ENCODE results near the gene SLMAP.

The SLMAP gene

DNA sequence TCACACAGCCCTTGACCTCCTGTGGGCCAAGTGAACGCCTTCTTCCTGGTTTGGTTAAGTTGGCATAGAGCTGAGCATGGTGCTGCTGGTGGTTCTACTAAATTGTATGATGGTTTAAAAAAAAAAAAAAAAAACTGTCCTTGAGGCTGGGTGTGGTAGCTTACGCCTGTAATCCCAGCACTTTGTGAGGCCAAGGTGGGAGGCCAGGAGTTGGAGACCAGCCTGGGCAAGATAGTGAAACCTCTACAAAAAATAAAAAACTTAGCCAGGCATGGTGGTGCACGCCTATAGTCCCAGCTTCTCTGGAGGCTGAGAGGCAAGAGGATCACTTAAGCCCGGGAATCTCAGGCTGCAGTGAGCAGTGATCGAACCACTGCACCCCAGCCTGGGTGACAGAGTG, 193.2 kb downstream of the SLMAP start:
- no peak for DNase-seq

DNA sequence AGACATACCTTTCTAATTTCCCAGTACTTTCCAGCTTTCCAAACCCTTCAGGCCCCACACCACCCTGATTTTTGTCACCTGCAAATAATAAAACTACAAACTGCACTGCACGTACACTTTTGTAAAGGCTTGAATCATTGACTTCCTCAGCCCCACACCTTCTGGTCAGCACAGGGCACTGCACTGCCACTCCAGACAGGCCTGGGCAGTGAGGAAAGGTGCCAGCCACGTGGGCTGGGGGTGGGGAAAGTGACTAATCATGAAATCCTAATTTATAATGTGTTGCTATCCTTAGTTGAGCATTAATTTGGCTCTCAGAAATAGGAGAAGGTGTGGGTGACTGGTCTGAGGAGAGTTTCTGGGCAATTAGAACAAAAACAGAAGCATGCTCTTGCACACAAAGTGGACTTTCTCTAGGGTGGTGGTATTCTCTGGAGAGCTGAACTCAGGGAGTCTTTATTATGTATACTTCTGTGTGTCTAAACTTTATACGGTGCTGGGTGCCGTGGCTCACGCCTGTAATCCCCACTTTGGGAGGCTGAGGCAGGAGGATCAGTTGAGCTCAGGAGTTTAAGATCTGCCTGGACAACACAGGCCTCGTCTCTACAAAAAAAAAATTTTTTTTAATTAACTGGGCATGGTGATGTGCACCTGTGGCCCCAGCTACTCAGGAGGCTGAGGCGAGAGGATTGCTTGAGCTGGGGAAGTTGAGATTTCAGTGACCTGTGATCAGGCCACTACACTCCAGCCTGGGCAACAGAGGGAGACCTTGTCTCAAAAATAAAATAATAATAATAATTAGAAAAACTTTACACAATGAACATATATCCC, 193.9 kb downstream of the SLMAP start:
- no peak for DNase-seq

DNA sequence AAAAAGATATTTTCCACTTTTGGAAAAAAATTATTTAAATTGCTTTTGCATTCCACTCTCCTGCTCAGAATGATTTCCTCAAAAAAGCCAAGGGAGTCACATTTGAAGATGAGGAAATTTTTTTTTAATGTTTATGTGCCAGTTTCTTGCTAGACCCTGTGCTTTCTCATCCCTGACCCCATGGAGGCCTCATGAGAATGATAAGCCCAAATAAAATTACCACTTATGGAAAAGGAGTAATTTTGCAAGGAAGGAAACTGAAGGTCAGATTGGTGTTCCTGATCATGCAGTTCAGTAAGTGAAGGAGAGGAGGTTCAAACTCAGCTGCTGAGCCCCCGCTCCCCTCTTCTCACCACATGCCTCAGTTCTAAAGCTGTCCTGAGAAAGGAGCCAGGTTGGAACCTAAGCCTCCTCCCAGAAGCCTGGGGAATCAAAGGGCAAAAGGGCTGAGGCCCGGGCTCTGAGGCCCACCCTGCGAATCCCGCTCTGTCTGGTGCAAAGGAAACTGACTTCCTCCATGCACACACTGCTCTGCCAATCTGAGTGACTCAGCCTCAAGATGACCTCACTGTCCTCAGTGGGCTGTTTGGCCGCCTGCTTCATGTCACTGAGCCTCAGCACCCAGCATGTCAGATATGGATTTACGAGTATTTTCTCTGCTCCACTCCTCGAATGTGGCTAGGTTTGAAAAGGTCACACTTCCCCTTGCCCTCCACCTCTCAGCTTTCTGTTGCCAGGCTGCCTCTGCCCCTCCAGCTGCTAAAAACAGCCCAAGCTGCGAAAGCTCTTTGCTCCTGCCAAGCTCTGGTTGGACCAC, 195.2 kb downstream of the SLMAP start:
- DNase-seq = no peak

DNA sequence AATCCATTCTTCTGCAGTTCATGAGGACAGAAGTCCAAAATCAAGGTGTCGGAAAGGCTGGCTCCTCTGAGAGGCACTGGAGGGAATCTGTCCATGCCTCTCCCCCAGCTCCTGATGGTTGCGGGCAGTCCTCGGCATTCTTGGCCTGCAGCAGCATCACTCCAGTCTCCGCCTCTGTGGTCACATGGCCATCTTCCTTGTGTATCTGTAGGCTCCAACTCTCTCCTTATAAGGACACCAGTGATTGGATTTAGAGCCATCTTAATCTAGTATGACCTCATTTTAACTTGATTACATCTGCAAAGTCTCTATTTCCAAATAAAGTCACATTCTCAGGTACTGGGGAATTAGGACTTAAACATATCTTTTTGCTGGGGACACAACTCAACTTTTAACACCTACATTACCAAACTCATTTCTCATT, 196.1 kb downstream of the SLMAP start:
- DNase-seq = no peak

DNA sequence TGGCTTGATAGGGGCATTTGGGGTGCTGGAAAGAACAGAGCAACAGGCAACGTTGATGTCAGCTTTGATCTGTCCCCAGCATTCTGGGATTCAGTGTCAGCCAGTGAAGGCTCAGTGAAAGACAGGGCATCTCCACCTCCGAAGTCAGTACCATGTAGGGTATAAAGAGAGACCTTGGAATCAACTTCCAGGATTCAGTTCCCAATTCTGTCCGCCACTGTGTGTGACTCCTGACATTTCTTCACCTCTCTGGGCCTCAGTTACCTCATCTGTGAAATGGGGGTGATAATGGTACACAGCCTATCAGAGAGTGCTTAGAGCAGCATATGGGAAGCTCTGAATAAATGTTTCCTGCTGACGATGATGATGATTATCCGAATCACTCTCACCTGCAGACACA, 196.5 kb downstream of the SLMAP start:
- no peak for DNase-seq

DNA sequence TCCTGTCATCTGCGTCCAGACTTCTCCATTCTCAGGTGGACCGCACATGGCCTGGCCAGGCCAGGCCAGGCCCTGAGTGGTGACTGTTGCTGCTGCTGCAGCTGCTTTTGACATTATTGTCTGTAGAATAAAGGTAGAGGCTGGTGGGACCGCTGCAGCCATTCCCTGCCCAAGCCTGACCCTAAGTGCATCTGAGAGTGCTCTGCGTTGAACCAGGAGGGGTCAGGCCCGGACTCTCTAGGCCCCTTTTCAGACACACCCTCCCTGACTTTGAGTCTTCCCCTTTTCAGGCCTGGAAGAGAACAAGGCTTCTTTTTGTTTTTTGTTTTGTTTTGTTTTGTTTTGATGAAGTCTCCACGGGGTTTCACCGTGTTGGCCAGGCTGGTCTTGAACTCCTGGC, 197.5 kb downstream of the SLMAP start:
- DNase-seq = no peak

DNA sequence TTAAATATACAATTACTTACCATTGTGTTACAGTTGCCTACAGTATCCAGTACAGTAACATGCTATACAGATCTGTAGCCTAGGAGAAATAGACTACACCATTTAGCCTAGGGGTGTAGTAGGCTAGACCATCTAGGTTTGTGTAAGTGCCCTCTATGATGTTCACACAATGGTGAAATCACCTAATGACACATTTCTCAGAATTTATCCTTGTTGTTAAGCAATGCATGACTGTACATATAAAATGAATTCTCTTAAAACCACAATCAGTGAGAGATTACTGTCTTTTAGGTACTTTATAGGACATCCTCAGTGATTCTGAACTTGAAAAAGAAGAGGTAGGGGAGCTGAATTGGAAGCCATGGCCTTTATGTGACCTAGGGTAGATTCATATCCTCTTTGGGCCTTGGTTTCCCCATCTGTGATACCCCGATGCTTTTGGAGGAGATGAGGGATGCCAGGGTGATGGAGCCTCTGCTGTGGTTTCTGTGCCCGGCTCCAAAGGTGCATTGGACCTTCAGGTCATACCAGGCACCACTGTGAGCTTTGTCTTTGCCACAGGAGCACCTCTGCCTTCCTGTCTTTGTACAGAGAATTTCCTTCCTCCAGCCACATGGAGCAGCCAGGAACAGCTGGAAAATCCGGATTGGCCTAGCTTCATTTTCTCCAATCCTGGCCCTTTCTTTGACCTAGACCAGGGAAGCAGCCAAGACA, 200.2 kb downstream of the SLMAP start:
- no peak for DNase-seq

DNA sequence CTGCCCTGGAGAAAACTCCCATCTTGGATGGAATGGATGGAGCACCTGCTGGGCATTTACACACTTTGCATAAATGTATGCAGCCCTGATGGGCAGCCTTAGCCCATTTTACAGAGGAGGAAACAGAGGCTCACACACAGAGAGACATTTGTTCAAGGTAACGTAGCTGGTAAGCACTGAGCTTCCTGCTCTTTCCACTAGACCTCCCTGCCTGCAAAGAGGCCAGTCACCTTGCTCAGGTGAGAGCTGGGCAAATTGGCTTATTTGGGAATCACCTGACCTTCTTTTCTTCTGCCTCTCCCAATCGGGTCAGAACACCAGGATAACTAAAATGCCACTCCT, 200.7 kb downstream of the SLMAP start:
- DNase-seq = no peak

DNA sequence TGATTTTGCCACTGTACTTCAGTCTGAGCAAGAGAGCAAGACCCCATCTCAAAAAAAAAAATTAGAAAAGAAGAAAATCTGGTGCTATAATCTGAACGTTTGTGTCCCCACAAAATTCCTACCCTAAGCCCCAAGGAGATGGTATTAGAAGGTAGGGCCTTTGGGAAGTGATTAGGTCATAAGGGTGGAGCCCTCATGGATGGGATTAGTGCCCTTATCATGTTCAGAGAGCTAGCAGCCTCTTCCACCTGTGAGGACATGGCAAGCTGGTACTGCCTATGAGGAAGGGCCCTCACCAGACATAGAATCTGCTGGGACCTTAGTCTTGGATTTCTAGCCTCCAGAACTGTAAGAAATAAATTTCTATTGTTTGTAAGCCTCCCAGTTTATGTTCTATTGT, 201.7 kb downstream of the SLMAP start:
- no peak for DNase-seq

DNA sequence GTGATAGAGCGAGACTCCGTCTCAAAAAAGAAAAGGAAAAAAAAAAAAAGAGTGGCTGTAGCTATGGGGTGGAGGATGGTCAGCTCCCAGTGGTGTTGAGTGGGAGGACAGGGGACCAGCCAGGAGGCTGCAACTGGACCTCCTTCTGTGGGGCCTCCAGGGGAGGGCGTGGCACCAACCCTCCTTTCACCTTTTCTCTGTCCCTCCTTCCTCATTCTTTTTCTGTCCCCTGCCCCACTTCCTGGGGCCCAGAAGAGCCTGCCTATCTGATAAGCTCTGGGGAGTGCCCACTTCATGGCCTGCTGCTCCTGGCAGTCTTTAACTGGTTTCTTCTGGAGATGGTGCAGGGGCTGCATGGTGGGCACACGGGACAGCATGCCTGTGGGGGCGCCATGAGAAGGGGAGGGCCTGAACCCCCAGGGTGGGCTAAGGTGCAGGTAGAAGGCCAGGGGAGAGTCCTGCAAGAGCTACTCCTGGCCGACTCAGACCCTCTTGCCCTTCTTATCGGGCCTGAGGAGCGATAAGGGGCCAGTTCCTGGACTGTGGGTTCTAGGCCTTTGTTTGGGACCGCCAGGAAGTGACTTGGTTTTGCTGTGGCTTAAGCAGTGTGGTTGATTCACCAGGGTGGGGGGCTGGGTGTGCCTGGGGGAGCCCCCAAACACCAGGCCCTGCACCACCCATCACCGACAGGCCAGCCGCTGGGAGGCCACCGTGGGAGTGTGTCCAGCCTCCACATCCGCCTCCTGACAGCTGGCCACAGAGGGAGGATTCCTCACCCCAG, 202.7 kb downstream of the SLMAP start:
- DNase-seq = no peak

DNA sequence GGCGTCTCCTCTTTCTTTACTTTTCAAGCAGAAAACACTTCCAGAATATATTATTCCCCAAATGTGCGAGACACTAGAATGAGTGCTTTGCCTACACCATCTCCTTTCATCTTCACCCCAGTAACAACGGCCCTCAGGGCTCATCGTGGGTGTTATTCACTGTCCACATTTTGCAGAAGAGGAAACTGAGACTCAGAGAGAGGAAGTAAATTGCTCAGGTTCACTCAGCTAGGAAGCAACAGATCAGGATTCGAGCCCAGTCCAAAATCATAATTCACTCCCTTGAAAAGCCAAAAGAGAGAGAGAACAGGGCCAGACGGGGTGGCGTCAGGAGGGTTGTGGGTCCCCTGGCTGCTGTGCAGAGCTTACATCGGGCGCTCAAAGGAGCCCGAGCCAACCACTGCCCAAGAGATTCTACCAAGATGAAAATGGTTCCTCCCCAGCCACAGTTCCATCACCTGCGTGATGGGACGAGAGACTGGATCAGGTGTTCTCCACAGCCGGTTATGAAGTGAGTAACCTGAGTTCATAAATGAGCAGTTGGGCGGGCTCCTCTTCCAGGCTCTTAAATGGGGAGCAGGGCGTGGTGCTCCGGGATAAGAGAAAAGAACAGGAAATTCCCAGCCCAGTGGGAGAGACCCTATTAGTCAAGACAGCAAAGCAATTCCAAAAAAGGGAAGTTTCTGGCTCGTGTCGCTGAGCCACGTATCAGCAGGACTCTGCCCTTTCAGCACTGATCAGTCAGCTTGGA, 203.5 kb downstream of the SLMAP start:
- no peak for DNase-seq

DNA sequence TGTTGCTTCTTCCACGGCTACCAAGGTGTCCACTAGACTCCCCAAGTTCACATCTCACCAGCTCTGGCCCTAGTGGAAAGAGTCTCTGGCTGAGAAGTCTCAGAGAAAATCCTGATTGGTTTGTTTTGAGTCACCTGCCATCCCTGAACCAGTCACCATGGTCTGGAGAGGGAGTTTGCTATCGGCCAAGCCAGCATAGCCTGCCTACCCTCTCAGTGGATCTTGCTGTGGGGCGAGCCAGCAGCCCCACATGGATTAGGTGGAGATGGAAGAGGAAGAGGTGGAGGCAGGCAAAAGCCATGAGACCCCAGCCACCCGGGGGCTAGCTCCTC, 204.0 kb downstream of the SLMAP start:
- DNase-seq = no peak

DNA sequence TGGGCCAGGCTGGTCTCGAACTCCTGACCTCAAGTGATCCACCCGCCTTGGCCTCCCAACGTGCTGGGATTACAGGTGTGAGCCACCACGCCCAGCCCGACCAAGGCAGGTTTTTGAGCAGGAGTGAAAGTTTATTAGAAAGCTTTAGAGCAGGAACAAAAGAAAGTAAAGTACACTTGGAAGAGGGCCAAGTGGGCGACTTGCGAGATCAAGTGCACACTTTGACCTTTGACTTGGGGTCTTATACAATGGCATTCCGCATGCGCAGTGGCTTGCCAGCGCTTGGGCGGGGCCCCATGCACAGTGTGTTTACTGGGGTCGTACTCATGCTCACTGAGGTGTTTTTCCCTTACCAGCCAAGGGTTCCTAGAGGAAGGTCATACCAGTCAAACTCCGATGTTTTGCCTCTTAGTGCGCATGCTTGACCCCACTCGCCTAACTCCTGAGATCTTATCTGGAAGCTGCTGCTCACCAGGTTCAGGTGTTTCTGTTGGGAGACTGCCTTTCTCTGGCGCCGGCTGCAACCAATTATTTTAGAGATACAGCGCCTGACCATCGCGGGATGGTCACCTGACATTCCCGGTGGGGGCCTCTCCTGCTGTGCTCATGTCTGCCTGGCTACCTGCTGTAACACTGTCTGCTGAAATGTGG, 205.2 kb downstream of the SLMAP start:
- no peak for DNase-seq

DNA sequence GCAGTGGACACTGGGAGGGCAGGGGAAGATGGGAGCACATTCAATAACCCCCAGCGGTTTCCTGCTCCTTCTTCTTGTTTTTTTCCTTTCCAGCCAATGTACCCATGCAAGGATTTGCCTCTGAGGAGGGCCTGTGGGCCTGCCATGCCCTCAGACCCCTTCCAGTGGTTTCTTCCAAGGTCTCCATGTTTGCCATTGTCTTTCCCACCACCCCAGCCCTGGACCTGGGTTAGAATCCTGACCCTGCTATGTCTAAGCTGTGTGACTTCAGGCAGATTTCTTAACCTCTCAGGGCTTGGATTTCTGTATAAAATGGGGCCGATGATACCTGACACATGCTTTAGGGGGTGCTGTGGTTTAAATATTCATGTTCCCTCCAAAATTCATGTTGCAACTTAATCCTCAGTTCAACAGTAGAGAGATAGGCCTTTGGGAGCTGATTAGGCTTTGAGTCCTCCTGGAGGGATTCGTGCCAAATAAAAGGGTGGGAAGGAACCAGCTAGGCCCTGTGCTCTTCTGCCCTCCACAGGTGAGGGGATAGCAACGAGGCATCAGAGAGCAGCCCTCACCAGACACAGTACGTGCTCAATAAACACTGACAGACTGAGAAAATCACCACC, 205.8 kb downstream of the SLMAP start:
- no peak for DNase-seq

DNA sequence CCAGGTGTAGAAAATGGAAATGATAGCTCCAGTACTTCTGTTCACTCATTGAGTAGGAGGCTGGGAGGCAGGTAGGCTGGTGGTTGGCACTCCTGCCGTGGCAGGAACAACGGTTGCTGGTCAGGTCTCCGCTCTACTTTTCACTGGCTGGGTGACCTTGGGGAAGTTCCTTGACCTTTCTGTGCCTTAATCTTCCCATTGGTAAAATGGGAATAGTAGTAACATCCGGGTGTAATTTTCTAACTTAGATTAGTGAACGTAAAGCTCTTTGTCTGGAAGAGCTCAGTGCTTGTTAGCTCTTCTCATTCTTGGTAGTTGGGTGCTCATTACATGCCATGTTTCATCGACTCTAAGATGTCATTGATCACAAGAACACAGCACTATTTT, 206.3 kb downstream of the SLMAP start:
- no peak for DNase-seq

DNA sequence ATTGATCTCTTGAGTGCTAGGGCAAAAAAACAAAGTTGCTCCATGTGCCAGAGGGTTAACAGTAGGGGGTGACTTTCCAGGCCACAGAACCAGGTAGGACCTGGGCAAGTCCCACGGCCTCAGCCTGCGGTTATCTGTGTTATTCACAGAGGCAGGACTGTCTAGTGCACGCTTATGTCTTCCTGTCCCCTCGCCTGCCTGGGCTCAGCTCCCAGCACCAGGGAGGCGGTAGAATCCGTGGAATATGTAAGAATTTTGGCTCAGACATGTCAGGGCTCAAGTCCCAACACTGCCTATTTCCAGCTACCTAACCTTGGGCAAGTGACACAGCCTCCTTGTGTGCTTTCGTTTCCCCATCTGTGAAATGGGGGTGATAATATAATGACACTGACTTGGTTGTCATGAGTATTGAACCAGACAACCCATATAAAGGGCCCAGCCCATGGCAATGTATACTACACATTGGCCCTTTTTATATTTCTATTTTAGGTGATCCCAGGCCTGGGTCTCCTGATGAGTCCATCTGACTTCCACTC, 207.8 kb downstream of the SLMAP start:
- DNase-seq = no peak

DNA sequence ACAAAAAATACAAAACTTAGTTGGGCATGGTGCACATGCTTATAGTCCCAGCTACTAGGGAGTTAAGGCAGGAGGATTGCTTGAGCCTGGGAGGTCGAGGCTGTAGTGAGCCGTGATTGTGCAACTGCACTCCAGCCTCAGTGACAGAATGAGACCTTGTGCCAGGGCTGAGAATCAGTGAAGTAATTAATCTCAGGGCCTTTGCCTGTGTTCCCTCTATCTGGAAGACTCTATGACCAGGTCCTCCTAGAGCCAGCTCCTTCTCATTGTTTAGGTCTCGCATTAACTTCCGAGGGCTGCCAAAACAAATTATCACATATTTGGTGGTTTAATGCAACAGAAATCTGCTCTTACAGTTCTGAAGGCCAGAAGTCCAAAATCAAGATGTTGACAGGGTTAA, 210.7 kb downstream of the SLMAP start:
- DNase-seq = no peak

DNA sequence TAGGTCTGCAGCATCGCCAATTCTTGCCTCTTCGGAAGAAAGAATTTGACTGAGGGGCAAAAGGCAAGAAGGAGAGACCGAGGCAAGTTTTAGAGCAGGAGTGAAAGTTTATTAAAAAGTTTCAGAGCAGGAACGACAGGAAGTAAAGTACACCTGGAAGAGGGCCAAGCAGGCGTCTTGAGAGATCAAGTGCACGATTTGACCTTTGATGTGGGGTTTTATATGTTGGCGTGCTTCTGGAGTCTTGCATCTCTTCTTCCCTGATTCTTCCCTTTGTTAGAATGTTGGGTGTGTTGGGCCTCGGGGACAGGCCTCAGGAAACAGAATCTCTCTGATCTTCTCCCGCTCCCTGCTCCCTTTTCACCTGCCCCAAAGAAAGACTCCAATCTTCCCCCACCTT, 211.5 kb downstream of the SLMAP start:
- no peak for DNase-seq

DNA sequence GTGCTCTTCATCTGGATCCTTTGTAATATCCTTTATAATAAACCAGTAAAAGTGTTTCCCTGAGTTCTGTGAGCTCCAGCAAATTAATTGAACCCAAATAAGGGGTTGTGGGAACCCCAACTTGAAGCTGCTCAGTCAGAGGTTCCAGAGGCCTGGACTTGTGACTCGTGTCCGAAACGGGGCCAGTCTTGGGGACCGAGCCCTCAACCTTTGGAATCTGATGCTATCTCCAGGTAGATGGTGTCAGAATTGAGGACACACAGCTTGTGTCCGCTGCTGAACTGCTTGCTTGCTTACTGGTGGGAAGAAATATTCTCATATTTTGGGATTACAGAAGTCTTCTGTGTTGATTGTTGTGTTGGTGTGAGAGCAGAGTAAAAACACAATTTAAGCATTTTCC, 212.4 kb downstream of the SLMAP start:
- DNase-seq = no peak

DNA sequence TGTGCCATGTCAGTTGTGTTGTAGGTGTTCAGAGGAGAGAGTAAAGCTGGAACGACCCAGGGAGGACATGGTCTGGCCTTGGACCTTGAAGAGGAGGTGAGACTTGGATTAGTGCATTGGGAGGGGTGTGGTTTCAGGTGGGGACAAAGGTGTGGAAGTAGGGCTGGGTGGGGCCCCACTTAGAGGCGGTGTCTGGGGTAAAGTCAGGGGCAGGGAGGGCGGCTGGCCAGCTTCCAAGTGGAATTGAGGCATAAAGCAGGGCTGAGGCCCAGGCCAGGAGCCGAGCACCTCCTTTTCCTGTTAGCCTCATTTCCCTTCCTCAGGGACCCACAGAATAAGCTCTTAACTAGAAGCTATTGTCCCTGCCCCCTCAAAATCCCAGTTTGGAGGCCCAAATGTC, 215.9 kb downstream of the SLMAP start:
- no peak for DNase-seq

DNA sequence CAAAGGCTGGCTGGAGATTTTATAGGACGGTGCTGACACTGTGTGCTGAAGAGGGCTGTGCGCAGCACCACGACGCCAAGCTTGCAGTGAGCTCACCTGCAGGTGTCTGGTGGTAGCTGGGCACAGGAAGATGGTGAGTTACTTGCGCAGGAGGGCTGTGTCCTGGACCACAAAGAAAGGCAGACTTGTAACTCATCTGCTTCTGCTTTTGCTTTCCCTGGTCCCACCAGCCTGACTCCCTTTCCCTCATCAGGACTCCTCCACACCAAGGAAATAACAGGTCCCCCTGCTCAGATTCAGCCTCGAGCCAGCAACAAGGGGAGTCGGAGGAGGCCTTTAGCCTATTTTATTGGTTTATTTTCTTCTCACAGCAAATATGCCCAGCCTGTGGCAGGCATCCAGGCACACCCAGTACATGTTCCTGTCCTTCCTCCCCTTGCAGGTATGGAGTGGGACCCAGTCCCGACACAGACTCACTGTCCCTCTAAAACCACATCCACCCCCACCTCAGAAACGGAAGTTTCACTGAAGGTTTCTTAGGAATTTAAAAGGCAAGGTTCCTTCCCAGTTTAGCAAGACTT, 216.5 kb downstream of the SLMAP start:
- DNase-seq = no peak
